Kidney (tissue), 14 donors: ENCODE results near the gene SLC22A15. TPM values are rescaled to one million over a fixed set of nuclear protein-coding genes. Genes with fewer than 3 reads are reported as not detected.

ENCODE experiments used
- DNase-seq, 5 donors: peaks; one replicate each; pipeline ENCODE4 v3.0.0-alpha.2; 2013 to 2020
- FAIRE-seq: peaks from 2 replicates; lab custom pipeline; 2012; peaks lifted over from hg19 to GRCh38; lab: Jason Lieb, UNC
- H3K27ac ChIP-seq, 2 donors: one replicate each; pipeline ENCODE4 v1.7.0; 2013; ENCODE audit warnings: low read depth in 2 of 2, low read length in 2 of 2, inconsistent platforms in 1 of 2
- H3K27me3 ChIP-seq: one replicate; pipeline ENCODE4 v1.7.1; 2013; ENCODE audit warnings: low read length, inconsistent platforms; ENCODE audit not compliant: control insufficient read depth, insufficient read depth
- H3K36me3 ChIP-seq, 3 donors: one replicate each; pipeline versions ENCODE4 v1.7.0 to v1.7.1; 2013; ENCODE audit warnings: low read length in 3 of 3, control low read depth in 1 of 3, inconsistent platforms in 1 of 3; ENCODE audit not compliant: insufficient read depth in 3 of 3, control insufficient read depth in 2 of 3
- H3K4me1 ChIP-seq, 3 donors: one replicate each; pipeline versions ENCODE4 v1.7.0 to v1.7.1; 2013; ENCODE audit warnings: low read length in 3 of 3, inconsistent platforms in 1 of 3, low read depth in 1 of 3; ENCODE audit not compliant: control insufficient read depth in 2 of 3, insufficient read depth in 2 of 3
- H3K4me3 ChIP-seq, 3 donors: one replicate each; pipeline versions ENCODE4 v1.7.0 to v1.8.1; 2013; ENCODE audit warnings: low read length in 3 of 3, control low read depth in 1 of 3, inconsistent platforms in 1 of 3
- H3K9ac ChIP-seq, 3 donors: one replicate each; pipeline versions ENCODE4 v1.7.0 to v1.7.1; 2013; ENCODE audit warnings: low read length in 3 of 3, control low read depth in 1 of 3, inconsistent platforms in 1 of 3
- H3K9me3 ChIP-seq, 3 donors: one replicate each; pipeline versions ENCODE4 v1.7.0 to v1.7.1; 2013; ENCODE audit warnings: low read length in 3 of 3, control low read depth in 1 of 3, inconsistent platforms in 1 of 3; ENCODE audit not compliant: control insufficient read depth in 2 of 3, insufficient read depth in 1 of 3
- CTCF ChIP-seq: IDR thresholded peaks from 3 replicates; pipeline ENCODE4 v1.5.1; 2012; ENCODE audit warnings: mild to moderate bottlenecking, moderate library complexity, borderline replicate concordance; ENCODE audit not compliant: insufficient read depth; ENCODE audit errors: extremely low read depth
- intact Hi-C: fragments of 100-400 bp; cut with DNase I; formaldehyde crosslinking; loops from one replicate; pipeline ENCODE4 v1.11.1; 2022
- polyA plus RNA-seq: library from polyadenylated mRNA; stranded (reverse); fragments of 350-450 nt; fragmentation: Illumina TruSeq; extraction: RNeasy Lipid Tissue Mini Kit (QIAGEN cat#74804); gene quantifications from one replicate; pipeline ENCODE4 v1.2.3, GENCODE V29; 2014; ENCODE audit warnings: low read depth, low replicate concordance; ENCODE audit not compliant: insufficient read depth
- total RNA-seq: library from RNA; stranded (reverse); fragmentation: NEBNext Ultra II Directional; extraction: Animal tissue kit (Norgen Biotek cat#: 25700); gene quantifications from one replicate; pipeline ENCODE4 v1.2.1, GENCODE V29; 2021
- donor health status: control.
- donor health status: control.
- donor health status: control.
- donor health status: control.
- donor health status: control.
- donor health status: DM: yes; HTN: yes; CAD: no.
- donor health status: Normal renal cell carcinoma (clear cell type).

Gene SLC22A15
- total and polyA plus RNA-seq, 2 donors from 2014 or later, result 3.5 to 9.8 TPM

- DNase-seq (peak in 3 of 5 donors; percentile 12 to 51 (median 22)), FAIRE-seq (no peak)
- peak; percentile 63 for TF ChIP-seq CTCF
- intact Hi-C loops, result loop anchor here (10.0 kb wide), 1 partner anchor 176 kb away; no protein-coding TSS in a partner anchor
- Histone ChIP-seq H3K4me1 (peaks cover 0 to 3% (median 0%) of the 10 kb centered on the region in 3 donors), H3K27ac (no peak overlapping the region), H3K4me3 (no peak overlapping the region), H3K9me3 (no peaks in the 10 kb centered on the region), H3K36me3 (no peaks in the 10 kb centered on the region), H3K9ac (peak overlapping the region in 1 of 3 donors; percentile 8), H3K27me3 (no peaks in the 10 kb centered on the region)
Measured at GRCh38 chr1:115980998-115981993, 5.0 kb downstream of the SLC22A15 start.

- no peak for FAIRE-seq
- DNase-seq, result no peak
- Histone ChIP-seq H3K4me1 (peaks cover 0 to 3% (median 0%) of the 10 kb centered on the region in 3 donors), H3K4me3 (no peak overlapping the region), H3K27ac (no peak overlapping the region), H3K9ac (no peak overlapping the region), H3K9me3 (no peaks in the 10 kb centered on the region), H3K27me3 (no peaks in the 10 kb centered on the region), H3K36me3 (no peaks in the 10 kb centered on the region)
- TF ChIP-seq CTCF, result no peak
- intact Hi-C loops, result loop anchor here (10.0 kb wide), 1 partner anchor 178 kb away; no protein-coding TSS in a partner anchor
Measured at GRCh38 chr1:115982400-115982799, 6.1 kb downstream of the SLC22A15 start.

GRCh38 chr1:115983584-115983983, 7.3 kb downstream of the SLC22A15 start:
- no peaks in the 10 kb centered on the region for H3K36me3 ChIP-seq
- H3K9ac ChIP-seq, result no peak overlapping the region
- H3K4me1 ChIP-seq, result no peaks in the 10 kb centered on the region
- DNase-seq, result no peak
- no peak for TF ChIP-seq CTCF
- H3K27me3 ChIP-seq, result no peaks in the 10 kb centered on the region
- no peak overlapping the region for H3K4me3 ChIP-seq
- no peak overlapping the region for H3K27ac ChIP-seq
- intact Hi-C loops, result loop anchor here (10.0 kb wide), 1 partner anchor 179 kb away; no protein-coding TSS in a partner anchor
- no peak for FAIRE-seq
- H3K9me3 ChIP-seq, result no peaks in the 10 kb centered on the region
